ENCODE measurements around the gene CIRBP.
"Not testable (repeated sequence)": the region's sequence is repeated elsewhere in the genome, so short reads cannot be mapped to it uniquely, and the experiment has no call there.

Gene CIRBP

DNA sequence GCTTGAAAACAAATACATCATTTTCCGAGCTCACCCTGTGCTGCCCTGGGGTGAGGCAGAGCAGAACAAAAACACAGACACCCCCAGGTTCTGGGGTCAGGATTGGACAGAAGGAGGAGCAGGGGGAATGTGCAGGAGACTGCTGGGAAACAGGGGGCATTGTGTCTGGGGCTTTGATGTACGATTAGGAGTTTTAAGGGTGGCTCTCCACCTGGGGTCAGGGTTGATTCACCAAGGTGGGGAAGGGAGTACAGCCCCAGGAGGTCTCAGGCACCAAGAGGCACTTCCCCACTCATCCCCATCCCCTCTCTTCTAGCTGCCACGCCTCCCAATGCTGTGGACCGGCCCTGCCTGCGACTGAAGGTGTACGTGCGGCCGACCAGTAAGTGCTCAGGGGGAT, 29.1 kb downstream of the CIRBP start:
- TF ChIP-seq, protein P1, sequence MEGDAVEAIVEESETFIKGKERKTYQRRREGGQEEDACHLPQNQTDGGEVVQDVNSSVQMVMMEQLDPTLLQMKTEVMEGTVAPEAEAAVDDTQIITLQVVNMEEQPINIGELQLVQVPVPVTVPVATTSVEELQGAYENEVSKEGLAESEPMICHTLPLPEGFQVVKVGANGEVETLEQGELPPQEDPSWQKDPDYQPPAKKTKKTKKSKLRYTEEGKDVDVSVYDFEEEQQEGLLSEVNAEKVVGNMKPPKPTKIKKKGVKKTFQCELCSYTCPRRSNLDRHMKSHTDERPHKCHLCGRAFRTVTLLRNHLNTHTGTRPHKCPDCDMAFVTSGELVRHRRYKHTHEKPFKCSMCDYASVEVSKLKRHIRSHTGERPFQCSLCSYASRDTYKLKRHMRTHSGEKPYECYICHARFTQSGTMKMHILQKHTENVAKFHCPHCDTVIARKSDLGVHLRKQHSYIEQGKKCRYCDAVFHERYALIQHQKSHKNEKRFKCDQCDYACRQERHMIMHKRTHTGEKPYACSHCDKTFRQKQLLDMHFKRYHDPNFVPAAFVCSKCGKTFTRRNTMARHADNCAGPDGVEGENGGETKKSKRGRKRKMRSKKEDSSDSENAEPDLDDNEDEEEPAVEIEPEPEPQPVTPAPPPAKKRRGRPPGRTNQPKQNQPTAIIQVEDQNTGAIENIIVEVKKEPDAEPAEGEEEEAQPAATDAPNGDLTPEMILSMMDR (IDR thresholded peaks at IDR 0.05; ENCODE audit: extremely low read depth, missing control alignments), result no peak
- DNase-seq (ENCODE audit: low spot score), result no peak

DNA sequence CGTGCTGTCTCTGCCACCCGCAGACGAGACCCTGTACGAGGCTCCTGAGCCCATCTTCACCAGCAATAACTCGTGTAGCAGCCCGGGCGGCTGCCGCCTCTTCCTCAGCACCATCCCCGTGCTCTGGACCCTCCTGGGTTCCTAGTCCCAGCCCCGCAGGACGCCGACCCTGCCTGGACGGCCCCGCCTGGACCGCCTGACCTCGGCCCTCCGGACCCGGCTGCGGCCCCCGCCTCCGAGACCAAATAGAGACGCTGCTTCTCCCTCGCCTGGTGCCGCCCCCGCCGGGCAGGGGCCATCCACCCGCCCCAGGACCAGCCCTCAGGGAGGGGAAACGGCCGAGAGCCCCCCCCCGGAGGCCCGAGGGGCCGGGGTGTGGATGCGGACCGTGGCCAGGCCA, 30.7 kb downstream of the CIRBP start:
- no peak for DNase-seq (ENCODE audit: low spot score)
- TF ChIP-seq, protein P1 (IDR thresholded peaks at IDR 0.05; ENCODE audit: extremely low read depth, missing control alignments), result no peak

DNA sequence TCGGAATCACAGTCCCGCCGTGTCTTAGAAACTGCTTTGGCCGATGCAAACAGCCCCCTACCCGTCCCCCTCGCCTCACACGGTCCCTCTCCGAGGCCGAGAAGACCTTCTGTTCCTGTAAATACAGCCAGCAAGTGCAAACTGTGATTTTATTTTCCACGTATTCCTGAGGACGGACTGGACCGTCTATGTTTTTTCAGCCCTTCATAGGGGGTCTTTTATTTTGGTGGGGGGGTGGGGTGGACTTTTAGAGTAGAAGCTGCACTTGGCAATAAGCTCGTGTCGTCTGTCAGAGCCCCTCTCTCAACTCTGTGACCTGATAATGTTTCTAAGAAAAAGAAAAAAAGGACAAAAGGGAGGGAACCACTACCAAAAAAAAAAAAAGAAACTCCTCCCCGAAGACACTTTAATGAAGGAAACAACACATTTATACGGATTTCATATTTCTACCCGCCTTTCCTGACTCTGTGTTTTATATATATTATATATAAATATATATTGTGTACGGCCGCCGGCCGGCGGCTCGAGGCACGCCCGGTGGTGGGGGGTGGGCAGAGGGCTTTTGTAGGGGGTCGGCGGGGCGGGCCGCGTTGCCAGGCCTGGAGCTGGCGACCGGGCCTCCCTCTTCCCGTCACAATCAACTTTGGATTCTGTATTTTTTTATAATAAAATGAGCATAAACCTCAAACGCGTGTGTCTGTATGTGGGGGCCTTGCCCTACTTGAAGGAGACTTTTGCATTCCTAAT, 31.8 kb downstream of the CIRBP start:
- TF ChIP-seq, protein P1 (IDR thresholded peaks at IDR 0.05; ENCODE audit: extremely low read depth, missing control alignments), result no peak
- no peak for DNase-seq (ENCODE audit: low spot score)

DNA sequence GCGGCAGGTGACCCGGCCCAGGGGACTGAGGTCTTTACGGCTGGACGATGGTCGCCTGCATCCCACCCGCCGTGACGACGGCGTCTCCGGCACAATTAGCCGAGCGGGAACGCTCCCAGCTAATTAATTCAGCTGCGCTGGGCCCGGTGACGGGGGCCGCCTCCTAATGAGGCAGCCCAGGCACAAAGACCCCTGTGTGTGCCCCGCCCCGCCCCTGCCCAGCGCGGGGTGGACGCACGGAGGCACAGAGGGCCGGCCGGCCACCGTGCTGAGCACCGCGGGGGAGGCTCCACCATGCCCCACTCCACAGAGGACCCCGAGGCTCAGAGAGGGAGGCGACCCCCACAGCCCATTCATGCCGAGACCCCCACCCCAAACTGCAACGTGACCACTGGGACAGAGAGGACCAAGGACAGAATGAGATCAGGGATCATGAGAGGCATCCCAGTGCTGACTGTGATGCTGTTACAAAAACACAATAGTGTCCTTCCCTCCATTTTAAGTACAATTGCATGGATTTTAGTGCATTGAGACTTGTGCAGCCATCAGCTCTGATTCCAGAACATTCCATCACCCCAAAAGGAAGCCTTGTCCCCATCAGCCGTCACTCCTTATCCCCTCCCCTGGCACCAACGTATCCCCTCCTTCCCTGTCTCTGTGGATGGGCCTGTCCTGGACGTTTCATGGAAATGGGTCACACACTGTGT, 33.6 kb downstream of the CIRBP start:
- TF ChIP-seq, protein P1 (IDR thresholded peaks at IDR 0.05; ENCODE audit: extremely low read depth, missing control alignments), result no peak
- no peak for DNase-seq (ENCODE audit: low spot score)

DNA sequence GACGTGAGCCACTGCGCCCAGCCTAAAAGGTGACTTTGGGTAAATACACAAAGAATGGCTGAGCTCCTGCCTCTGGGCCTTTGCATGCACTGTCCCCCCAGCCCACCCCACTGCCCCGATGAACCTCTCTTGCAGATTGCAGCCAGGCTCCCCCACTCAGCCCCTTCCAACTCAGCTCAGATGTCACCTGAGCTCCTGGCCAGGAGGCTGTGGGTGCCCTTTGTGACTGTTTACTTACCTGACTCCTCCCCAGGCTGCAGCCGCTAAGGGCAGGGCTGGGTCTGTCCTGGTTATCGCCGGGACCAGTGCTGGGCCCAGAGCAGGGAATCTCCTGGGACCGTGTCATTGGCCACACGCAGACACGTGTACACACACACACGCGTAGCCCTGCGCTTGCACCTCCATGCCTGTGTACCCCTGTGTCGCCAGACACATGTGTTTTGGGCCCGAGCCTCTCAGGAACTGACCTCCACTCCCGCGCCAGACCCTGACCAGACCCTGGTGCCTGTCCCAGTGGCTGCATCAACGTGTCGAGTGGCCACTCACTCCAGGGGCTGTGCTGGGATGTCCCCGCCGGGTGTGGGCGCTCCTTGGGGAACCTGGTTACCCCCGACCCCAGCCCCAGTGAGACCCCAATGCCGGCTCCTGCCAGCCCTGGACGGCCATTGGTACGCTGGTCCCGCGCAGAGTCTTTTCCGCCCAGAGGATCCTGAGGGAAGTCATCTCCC, 35.2 kb downstream of the CIRBP start:
- TF ChIP-seq, protein P1 (IDR thresholded peaks at IDR 0.05; ENCODE audit: extremely low read depth, missing control alignments), result no peak
- DNase-seq (ENCODE audit: low spot score), result no peak

DNA sequence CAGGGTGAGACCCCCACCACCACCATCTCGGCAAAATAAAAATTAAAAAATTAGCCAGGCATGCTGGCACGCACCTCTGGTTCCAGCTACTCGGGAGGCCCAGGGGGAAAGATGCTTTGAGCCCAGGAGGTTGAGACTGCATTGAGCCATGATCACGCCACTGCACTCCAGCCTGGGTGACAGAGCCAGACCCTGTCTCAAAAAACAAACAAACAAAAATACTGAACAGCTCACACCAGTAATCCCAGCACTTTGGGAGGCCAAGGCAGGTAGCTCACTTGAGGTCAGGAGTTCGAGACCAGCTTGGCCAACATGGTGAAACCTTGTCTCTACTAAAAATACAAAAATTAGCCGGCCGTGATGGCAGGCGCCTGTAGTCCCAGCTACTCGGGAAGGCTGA, 36.2 kb downstream of the CIRBP start:
- not testable (repeated sequence) for DNase-seq (ENCODE audit: low spot score)

DNA sequence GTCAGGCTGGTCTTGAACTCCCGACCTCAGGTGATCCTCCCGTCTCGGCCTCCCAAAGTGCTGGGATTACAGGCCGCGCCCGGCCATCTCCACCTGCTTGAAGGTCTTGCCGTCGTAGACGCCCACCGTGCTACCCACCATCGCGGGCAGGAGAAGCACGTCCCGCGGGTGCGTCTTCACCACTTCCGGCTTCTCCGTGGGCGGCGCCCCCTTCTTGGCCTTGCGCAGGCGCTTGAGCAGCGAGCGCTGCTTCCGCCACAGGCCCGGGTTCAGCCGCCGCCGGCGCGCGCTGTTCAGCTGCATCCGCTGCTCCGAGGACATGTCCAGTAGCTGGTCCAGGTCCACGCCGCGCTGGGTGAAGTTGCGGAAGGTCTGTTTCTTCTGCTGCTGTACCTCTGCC, 38.2 kb downstream of the CIRBP start:
- TF ChIP-seq, protein P1 (IDR thresholded peaks at IDR 0.05; ENCODE audit: extremely low read depth, missing control alignments), result no peak
- no peak for DNase-seq (ENCODE audit: low spot score)

All from GM20000 (cell line).